Left cardiac atrium (tissue), 4 donors: ENCODE results near the gene MYMK. TPM values are rescaled to one million over a fixed set of nuclear protein-coding genes. Genes with fewer than 3 reads are reported as not detected.

Experiments
- ATAC-seq, 2 donors: fragments of 200-7000 bp; cut with Tn5 transposase; one replicate each; pipeline ENCODE4 v1.9.1; 2020; ENCODE audit warnings: mild to moderate bottlenecking in 2 of 2, moderate library complexity in 2 of 2
- DNase-seq: peaks from one replicate; pipeline ENCODE4 v3.0.0-alpha.2; 2020
- intact Hi-C, 2 donors: fragments of 100-400 bp; cut with DNase I; formaldehyde crosslinking; loops; one replicate each; pipeline versions ENCODE4 v1.14.1 to v1.15.1; 2022 to 2023
- total RNA-seq, 2 donors: library from RNA; stranded (reverse); fragmentation: NEBNext Ultra II Directional; extraction: Animal tissue kit (Norgen Biotek cat#: 25700); gene quantifications; one replicate each; pipeline ENCODE4 v1.2.1, GENCODE V29; 2021
- donor health status: DM: no; HTN: yes; CAD: no.
- donor health status: DM: no; HTN: yes; CAD: no; lungs with severe emphysema.
- donor health status: DM: yes; HTN: yes; CAD: no.
- donor health status: Dilated cardiomyopathy.

The MYMK gene
- total RNA-seq, 2 donors from 2014 or later, result not detected

- DNase-seq, result no peak
- intact Hi-C loops, result loop anchor here in 1 of 2 donors (5.0 kb wide), 1 partner anchor 44 kb away; no protein-coding TSS in a partner anchor
- ATAC-seq, result no peak
Observed at GRCh38 chr9:133538176-133538575, 13.4 kb upstream of the MYMK start.

- DNase-seq (no peak), ATAC-seq (no peak)
- intact Hi-C loops, result loop anchor here in 1 of 2 donors (5.0 kb wide), 1 partner anchor 45 kb away; no protein-coding TSS in a partner anchor
Observed at GRCh38 chr9:133537257-133537656, 12.5 kb upstream of the MYMK start.

GRCh38 chr9:133536536-133536935, 11.8 kb upstream of the MYMK start:
- ATAC-seq (no peak), DNase-seq (no peak)
- intact Hi-C loops, result loop anchor here in 1 of 2 donors (5.0 kb wide), 1 partner anchor 46 kb away; no protein-coding TSS in a partner anchor

- DNase-seq, result no peak
- intact Hi-C loops, result loop anchor here in 1 of 2 donors (5.0 kb wide), 1 partner anchor 46 kb away; no protein-coding TSS in a partner anchor
- no peak for ATAC-seq
Observed at GRCh38 chr9:133536080-133536479, 11.3 kb upstream of the MYMK start.

GRCh38 chr9:133535306-133535877, 10.6 kb upstream of the MYMK start:
- intact Hi-C loops, result loop anchor here in 1 of 2 donors (5.0 kb wide), 1 partner anchor 47 kb away; no protein-coding TSS in a partner anchor
- no peak for DNase-seq
- no peak for ATAC-seq

- DNase-seq (peak; percentile 85), ATAC-seq (peak; percentile 84 to 86)
- intact Hi-C loops, result loop anchor here (5.0 kb wide), 2 partner anchors 48 to 193 kb away; no protein-coding TSS in a partner anchor
Observed at GRCh38 chr9:133534346-133535291, 9.9 kb upstream of the MYMK start, which contains the start of gene ADAMTSL2. Gene ADAMTSL2, plus strand, starts transcription at chr9:133534704. Its CDS starts 2,009 bp downstream, at chr9:133536713.

GRCh38 chr9:133533857-133534256, 9.1 kb upstream of the MYMK start:
- intact Hi-C loops, result loop anchor here (2.0 to 5.0 kb wide), 2 partner anchors 193 kb away; no protein-coding TSS in a partner anchor

GRCh38 chr9:133532937-133533668, 8.3 kb upstream of the MYMK start:
- DNase-seq, result peak; percentile 79
- intact Hi-C loops, result loop anchor here (2.0 to 5.0 kb wide), 2 partner anchors 194 kb away; no protein-coding TSS in a partner anchor
- ATAC-seq, result peak; percentile 36 to 45

More at GRCh38 chr9:133533857-133534256, 9.1 kb upstream of the MYMK start:
- ATAC-seq, result peak; percentile 13 to 27
- no peak for DNase-seq

- ATAC-seq (no peak), DNase-seq (no peak)
- intact Hi-C loops, result loop anchor here in 1 of 2 donors (5.0 kb wide), 1 partner anchor 196 kb away; no protein-coding TSS in a partner anchor
Observed at GRCh38 chr9:133531293-133531692, 6.5 kb upstream of the MYMK start.

GRCh38 chr9:133529874-133530273, 5.1 kb upstream of the MYMK start:
- intact Hi-C loops, result loop anchor here in 1 of 2 donors (5.0 kb wide), 1 partner anchor 197 kb away; no protein-coding TSS in a partner anchor
- ATAC-seq (no peak), DNase-seq (no peak)

GRCh38 chr9:133529457-133529856, 4.7 kb upstream of the MYMK start:
- no peak for DNase-seq
- ATAC-seq, result no peak
- intact Hi-C loops, result no loop called here

- intact Hi-C loops, result no loop called here
- DNase-seq, result no peak
- ATAC-seq, result no peak
Observed at GRCh38 chr9:133528876-133529241, 4.1 kb upstream of the MYMK start.

- DNase-seq (no peak), ATAC-seq (no peak)
- intact Hi-C loops, result no loop called here
Observed at GRCh38 chr9:133528001-133528875, 3.5 kb upstream of the MYMK start.

- DNase-seq (no peak), ATAC-seq (peak; percentile 80 to 89)
- intact Hi-C loops, result no loop called here
Observed at GRCh38 chr9:133527444-133527920, 2.7 kb upstream of the MYMK start.

- DNase-seq (no peak), ATAC-seq (peak in 1 of 2 donors; percentile 36)
- intact Hi-C loops, result no loop called here
Observed at GRCh38 chr9:133526721-133527321, 2.1 kb upstream of the MYMK start.

- ATAC-seq (no peak), DNase-seq (no peak)
- intact Hi-C loops, result no loop called here
Observed at GRCh38 chr9:133525677-133526076, 918 bp upstream of the MYMK start.

GRCh38 chr9:133524146-133524545, 613 bp downstream of the MYMK start:
- ATAC-seq, result no peak
- DNase-seq, result no peak
- intact Hi-C loops, result no loop called here
